T1000 (cell line): ENCODE data around the gene M1AP.

Experiments used
- DNase-seq: peaks from one replicate; lab custom pipeline; 2025; ENCODE audit warnings: mixed read lengths; lab: John Stamatoyannopoulos, UW

Gene M1AP

GRCh38 chr2:74546004-74546403 is 102.1 kb downstream of the M1AP start:
- DNase-seq: no peak

- DNase-seq: no peak
Observed at GRCh38 chr2:74544634-74545033, 103.5 kb downstream of the M1AP start.

GRCh38 chr2:74542978-74543377 is 105.2 kb downstream of the M1AP start:
- no peak for DNase-seq

GRCh38 chr2:74540291-74540690 is 107.8 kb downstream of the M1AP start:
- DNase-seq: no peak

GRCh38 chr2:74538881-74539339 is 109.2 kb downstream of the M1AP start:
- DNase-seq: no peak

- no peak for DNase-seq
Observed at GRCh38 chr2:74537140-74537539, 111.0 kb downstream of the M1AP start.

GRCh38 chr2:74536166-74536950 is 111.8 kb downstream of the M1AP start:
- no peak for DNase-seq

- DNase-seq: no peak
Observed at GRCh38 chr2:74535440-74535965, 112.6 kb downstream of the M1AP start.

GRCh38 chr2:74534411-74534810 is 113.7 kb downstream of the M1AP start:
- no peak for DNase-seq

- DNase-seq: no peak
Observed at GRCh38 chr2:74533464-74533863, 114.7 kb downstream of the M1AP start.

- DNase-seq: no peak
Observed at GRCh38 chr2:74532222-74532621, 115.9 kb downstream of the M1AP start.

- no peak for DNase-seq
Observed at GRCh38 chr2:74531666-74532065, 116.5 kb downstream of the M1AP start.

GRCh38 chr2:74530239-74531187 is 117.6 kb downstream of the M1AP start:
- DNase-seq: no peak

GRCh38 chr2:74529357-74530238 is 118.5 kb downstream of the M1AP start, which contains the start of the genes AUP1 and HTRA2:
Gene AUP1 (minus strand): TSS chr2:74529706. CDS start chr2:74529629, 77 bp downstream.
Gene HTRA2 (plus strand): TSS chr2:74529933. CDS start chr2:74530007, 74 bp downstream.
- DNase-seq: peak; percentile 97

- no peak for DNase-seq
Observed at GRCh38 chr2:74528600-74529356, 119.4 kb downstream of the M1AP start.

- DNase-seq: no peak
Observed at GRCh38 chr2:74527741-74528140, 120.4 kb downstream of the M1AP start.

- DNase-seq: no peak
Observed at GRCh38 chr2:74526649-74527230, 121.4 kb downstream of the M1AP start.

- DNase-seq: no peak
Observed at GRCh38 chr2:74525717-74526648, 122.1 kb downstream of the M1AP start, which contains the start of gene DQX1. Gene DQX1 (minus strand): TSS chr2:74526231. CDS start chr2:74525729, 502 bp downstream.
